HG03439 (cell line): ENCODE data around the gene ARMH4.

Source experiments
- ATAC-seq: cut with Tn5 transposase; IDR thresholded peaks from one replicate; pipeline ENCODE4 v1.9.1; 2021; ENCODE audit warnings: mild to moderate bottlenecking, moderate library complexity; ENCODE audit not compliant: unreplicated experiment

Gene ARMH4

DNA sequence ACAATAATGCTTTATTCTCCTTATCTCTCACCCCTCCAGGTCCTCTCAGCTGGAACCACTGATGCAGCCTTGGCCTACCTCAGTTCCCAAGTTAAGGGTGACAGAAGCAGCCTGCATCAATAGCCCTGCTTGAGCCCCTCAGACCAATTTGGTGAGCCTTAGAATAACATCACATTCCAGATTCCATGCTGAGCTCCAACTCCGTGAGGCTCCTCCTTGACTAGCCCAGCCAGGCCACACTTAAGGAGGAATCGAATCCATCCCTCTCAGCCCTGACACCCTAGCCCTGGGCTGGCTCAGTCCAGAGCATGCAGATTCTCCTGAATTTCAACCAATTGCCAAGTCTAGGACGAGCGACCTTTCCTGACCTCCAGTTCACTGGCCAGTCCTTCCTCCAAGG is 91.1 kb downstream of the ARMH4 start:
- no peak for ATAC-seq

DNA sequence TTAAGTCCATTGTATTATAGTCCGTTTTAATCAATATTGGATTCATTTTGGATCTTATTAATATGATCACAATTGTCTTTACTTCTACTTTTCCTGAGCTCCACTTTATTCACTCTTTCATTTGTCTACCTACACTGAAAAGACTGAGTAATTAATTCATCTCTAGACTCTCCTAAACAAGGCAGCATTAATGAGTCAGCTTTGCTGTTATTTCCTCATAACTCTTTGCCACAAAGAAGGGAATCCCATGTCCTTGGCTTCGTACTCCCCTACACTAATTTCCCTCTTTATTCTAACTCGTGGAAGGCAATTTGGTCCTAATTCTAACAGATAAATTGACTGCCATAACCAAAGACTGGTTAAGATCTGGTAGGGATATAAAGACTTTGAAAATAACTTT is 91.9 kb downstream of the ARMH4 start:
- ATAC-seq = no peak

DNA sequence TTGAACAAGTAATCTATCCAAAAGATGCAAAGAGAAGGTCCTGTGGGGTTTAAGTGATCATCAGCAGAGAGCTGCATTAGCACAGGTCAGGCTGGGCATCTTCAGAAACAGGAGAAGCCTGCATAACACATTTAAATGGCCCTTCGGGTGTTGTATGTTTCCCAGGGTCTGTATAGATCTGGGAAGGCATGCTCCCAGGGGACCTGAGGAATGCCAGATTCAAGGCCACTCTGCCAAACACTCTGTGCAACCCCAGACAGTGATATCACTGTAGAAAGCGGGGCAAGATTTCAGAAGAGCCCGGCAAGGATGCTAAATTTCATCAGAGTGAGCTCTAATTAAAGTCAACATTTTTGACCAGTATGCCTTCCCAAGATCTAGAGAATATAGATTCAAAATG is 92.9 kb downstream of the ARMH4 start:
- no peak for ATAC-seq

DNA sequence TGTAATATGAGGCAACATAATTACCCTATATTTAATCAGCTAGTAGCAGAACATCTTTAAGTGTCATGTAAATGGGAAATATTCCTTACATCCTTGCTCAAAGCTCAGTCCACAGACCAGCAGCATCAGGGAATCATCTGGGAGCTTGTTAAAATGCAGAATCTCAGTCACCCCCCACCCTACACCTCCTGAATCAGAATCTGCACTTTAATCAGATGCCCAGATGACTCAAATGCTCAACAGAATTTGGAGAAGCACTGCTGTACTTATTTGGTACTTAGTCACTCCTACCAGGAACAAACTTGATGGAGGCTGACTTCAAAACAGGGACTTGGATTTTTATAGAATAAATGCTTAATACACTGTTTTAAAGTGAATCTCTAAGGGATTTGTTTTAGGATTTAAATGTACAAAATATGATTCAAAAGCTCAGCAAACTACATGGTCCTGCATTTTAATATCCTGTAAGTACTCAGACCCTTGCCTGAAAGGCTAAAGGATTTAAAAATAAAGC is 96.5 kb downstream of the ARMH4 start:
- ATAC-seq = no peak

DNA sequence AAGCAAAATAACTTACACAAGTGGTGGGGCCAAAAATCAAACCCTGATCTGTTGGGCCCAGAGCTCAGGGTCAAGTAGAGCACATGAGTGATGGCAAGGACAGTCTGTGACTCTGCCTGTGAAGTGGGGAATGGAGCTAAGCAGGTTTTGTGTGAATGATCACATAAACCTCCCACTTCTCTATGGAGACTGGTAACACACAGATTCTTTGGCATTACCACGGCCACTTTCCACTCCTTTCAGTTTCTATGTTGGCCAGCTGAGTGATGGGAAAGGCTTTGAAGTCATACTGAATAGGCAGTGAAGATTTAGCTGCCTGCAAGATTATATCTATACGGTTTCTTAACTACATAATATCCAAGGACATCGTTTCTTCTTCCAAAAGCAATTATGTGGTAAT is 97.9 kb downstream of the ARMH4 start:
- no peak for ATAC-seq

DNA sequence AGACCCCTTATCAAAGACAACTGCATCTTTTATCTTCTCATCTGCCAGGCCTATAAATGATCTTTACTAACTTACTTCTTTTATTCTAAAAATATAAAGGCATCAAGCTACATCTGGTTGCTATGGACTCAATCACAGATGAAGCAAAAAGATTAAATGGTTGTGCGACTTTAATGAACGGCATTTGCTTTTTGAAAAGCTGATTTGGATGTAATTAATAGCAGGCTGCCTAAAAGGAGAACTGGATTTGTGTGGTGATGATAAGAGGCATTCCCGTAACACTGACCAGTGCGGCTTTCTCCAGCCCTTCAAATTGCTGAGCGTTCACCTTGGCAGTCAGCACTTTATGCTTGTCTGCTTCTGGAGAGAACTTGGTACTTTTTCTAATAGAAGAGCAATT is 103.8 kb downstream of the ARMH4 start:
- no peak for ATAC-seq

DNA sequence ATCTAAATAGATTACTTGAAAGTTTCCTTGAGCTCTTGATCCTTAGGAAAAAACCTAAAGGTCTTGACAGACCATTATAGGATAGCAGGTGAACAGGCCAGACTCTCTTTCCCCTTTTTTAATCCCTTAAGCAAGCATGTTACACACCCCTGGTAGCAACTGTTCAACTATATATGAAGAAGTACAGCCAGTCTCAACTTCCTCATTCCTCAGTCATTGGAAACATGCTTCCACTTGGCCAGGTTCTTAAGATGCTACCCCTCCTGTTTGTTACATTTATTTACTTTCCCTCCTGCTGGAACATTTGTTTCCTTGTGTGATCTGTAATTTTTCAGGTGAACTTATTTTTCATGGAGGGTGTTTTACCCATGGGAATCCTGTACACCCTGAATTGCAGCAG is 124.1 kb downstream of the ARMH4 start:
- ATAC-seq = no peak

DNA sequence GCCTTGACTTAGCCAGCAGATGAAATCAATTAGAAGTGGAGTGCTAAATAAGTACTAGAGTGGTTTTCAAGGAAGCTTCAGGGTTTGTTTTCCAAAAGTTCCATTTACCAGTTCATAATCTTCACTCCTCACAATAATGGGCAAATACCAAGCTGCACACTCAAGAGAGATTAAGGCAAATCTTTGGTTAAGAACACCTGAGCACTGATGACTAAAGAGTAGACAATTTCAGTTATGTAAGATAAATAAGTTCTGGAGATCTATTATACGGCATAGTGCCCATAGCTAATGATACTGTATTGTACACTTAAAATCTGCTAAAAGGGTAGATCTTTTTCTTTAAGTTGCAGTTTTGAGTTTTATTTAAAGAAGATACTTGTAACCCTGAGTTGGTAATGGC is 125.0 kb downstream of the ARMH4 start:
- ATAC-seq = no peak

DNA sequence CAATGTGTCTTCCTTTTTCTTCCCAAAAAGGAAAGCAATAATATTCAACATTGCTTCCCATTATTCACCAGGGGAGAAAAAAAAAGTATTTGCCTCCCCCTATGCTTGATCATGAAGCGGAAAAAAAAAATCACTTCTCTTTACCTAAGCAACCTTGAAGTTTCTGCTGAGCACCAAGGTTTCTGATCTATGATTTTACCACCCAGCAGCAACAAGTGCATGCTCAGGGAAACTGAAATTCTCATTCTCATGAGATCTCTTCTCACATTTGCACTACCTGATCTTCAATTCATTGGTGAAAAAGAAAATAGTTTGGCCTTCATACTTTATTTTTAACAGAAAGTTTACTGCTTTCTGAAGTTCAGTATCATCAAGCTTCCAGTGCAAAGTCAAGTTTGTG is 125.8 kb downstream of the ARMH4 start:
- no peak for ATAC-seq

DNA sequence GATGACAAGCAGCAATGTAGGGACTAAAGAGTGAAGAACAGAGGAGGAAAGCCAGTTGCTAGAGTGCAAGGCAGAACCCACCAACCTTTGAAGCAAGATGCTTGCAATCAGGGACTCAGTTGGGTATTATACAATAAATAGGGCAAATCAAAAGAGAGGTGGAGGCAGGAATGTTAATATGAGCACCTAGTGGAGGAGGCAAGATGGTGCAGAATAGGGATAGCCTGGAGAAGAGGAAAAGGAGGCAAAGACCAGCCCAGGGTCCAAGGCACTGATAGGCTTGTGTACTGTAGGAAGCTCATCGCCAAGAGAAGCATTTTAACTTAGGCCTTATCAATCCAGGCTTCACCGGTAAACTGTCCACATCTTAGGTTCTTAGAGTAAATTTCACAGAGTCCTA is 137.2 kb downstream of the ARMH4 start:
- ATAC-seq = no peak

DNA sequence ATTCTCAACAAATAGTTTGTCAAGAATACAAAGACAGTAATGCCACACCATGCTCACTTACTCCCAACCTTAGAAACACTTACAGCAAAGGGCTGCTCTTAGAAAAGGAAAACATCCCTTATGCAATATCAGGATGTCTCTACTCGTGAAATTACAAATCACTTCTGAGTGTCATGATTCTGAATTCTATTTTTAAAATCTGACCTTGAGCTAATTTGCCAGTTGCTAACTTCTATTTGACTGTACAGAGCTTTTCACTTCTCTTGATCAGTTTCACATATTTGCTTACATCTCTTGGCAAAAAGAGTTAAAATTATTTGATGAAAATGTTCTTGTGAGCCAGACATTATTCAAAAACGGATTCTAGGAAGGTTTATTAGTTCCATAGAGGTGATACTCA is 149.4 kb downstream of the ARMH4 start:
- ATAC-seq = no peak

DNA sequence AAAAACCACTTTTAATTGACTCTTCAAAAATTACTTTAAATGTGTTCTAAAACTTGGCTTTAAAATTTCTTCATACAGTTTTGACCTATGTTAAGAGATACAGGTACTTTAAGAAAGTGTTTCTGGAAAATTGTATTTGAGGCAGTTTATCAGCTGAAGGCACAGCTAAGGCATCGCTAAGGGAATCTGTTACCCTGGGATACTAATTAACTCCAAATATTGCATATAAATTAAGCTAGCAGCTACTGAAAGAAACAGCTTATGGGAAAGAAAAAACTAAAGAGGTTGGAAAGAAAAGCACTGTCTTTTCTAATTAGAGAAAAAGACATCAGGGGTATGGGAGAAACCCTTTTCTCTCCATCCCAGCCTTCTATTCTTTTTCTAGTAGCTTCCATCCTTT is 152.0 kb downstream of the ARMH4 start:
- ATAC-seq = no peak

DNA sequence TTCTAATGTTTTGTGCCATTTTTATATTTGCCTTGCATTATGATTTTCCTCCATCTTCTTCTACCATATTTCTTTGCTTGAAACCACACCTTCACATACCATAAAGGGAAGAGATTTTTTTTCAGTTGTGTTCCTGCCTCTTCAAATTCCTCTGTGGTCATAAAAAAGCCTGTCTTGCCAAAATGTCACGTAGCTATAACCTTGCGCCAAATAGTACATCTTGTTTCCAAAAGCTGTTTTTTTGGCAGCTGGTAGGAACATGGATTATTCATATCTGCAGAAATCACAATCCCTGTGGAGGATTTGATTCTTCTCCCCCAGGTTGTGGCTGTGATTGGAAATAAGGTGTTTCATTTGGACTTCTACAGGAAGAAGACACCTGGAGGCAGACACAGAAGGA is 152.5 kb downstream of the ARMH4 start:
- ATAC-seq = no peak

DNA sequence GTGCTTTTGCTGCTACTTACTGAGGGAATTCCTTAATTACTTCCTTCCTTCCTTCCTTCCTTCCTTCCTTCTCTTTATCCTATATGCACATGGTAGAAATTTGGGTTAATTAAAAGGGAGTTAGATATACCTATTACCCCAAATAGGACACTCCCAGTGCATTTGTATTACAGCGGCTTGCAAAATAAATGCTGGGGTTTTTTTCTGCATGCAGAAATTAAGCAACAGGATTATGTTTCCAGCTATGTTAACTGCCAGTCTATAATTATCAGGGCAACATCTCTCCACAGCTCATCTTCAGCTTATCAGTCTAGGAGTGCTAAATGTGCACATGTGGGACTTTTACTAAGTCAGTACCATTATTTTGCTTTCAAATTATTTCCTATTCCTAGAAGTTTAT is 153.2 kb downstream of the ARMH4 start:
- ATAC-seq = no peak

DNA sequence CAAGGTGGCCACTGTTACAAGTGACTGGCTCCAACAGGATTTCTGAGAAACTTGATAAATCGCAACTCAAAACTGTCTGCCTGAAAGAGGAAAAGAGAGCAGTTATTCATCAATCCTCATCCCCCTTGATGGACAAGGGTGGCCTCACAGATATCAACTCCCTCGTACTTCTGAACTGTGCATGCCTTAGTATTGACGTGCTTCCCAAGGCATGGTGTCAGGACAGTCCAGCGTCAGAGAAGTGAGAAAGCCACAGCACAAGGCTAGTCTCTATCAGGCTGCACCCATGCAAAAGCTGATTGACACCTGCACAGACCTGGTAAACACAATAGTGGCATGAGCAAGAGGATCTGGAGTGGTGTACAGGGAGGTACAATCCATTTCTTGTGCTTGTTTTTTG is 160.7 kb downstream of the ARMH4 start:
- ATAC-seq = no peak

DNA sequence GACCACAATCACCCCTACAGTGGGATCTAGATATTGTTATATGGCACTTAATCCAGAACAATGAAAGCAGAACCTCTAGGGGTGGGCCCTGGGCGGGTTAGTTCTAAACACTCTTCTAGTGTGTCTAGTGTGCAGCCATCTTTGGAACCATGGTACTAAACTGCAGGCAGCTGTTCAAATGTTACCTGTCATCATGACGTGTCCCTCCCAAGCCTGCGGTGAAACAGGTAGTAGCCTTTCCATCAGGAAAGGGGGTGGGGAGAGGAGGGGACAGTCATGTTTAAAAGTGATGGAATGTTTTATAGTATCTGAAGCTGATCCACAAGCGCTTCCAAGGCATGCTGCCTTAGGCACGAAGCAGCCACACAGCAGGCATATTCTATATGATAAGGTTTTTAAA is 163.6 kb downstream of the ARMH4 start:
- ATAC-seq = no peak

DNA sequence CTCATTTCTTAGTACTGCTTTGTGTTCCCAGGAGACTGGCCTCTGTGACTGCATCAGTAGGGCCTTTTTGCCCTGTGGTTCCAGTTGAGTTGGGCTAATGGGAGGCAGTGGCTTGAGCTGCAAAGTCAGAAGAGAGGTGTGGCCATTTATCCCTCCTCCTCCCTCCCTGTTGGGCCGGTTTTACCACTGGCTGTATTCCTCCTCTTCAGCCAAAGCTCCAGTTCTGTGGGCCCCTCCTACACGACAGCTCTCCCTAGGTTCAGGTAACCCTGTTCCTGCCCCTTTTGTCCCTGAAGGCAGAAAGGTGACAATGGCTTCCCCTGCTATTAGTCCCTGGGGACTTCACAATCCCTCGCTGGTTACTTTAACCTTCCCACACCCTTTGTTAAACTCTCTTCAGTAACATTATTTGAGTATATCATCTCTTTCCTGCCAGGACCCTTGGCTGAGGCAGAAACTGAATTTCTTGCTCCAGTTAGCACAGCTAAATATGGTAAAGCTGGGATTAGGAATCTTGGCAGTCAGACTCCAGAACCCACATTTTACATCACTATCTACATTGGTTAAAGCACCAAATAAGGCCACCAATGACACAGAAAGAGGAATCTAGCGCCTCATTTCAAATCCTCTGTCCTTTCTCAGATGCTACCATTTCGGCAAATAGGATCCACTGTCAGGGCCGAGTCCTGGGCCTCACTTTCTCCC is 164.3 kb downstream of the ARMH4 start:
- ATAC-seq = no peak

DNA sequence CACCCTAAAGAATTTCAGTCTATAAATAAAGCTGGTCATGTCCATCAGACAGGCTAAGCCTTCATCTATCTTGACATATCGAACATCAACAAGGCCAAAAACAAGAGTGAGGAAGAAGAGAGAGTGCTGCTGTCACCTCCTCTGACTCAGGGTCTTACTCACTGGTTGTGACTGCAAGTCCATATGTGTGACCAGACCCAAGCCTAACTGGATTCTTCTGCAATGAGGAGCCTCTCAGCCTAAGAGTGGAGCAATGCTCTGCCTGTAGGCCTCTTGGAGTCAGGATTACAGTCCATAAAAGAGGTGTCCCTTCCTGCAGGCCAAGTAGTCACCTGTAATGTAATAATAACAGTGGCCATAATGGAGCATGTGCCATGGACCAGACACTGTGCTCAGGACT is 165.0 kb downstream of the ARMH4 start:
- ATAC-seq = no peak

DNA sequence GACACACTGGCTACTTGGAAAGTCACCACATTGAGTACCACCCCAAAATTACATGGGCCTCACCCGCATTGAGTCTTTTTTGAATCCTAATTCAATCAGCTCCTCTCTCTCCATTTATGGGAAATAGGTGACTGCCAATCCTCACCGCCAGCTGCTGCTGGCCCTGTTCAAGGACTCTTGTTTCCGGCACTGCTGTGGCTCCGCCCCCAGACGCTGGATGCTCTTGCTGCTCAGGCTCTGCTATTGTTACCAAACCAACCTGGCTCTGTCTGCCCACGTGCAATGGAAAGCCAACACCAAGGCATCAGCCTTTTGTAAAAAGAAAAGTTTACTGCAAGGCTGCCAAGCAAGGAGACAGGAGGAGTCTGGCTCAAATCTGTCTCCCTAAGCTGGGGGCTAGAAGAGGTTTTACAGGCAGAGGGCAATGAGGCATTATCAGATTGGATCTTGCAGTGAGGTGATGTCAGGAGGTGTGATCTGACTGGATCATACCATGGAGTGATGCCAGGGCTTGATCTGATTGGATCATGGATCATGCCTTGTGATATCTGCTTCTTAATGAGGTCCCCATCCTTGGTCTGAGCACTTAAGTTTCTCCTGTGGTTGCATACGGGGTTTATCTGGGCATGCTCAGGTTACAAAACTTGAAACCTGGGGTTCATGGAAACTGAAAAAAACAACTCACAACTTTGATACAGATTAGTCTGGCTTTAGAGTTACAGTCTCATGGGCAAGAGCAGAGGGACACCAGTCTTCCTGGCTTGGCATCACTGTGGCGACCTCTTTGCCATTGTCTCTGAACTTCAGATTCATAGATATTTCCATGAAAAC is 169.0 kb downstream of the ARMH4 start:
- ATAC-seq = no peak

DNA sequence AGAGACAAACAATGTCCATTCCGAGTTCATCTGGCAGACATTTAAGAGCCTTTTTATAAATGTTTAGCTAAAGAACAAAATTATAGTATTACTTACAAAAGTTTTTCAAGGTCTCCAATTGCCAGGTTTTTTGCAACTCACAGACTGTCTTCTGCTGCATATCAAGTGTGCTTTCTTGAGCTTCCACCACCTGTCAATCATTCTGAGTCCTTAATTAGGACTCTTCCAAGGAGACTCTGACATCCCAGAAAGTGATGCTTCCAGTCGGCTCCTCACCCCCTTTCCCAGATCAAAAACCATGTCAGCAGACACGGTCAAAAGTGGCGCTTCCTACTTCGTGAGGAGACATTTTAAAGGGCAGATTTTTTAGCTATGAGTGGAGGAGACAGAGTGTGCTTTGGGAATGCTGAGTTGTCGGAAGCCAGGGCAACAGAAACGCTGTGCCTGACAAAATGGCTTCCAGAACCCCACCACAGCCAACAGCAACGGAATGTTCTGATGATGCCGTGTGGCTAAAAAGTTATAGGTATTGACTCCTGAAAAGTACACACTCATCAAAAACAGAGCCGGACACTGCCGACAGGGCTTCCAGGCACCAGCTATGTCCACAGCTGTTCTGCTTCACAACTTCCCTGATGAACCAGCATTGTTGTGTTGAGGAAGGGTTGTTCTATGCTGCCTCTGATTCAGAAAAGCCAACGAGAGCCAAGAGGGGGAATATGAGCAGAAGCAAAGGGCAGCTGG is 170.0 kb downstream of the ARMH4 start:
- ATAC-seq = no peak

DNA sequence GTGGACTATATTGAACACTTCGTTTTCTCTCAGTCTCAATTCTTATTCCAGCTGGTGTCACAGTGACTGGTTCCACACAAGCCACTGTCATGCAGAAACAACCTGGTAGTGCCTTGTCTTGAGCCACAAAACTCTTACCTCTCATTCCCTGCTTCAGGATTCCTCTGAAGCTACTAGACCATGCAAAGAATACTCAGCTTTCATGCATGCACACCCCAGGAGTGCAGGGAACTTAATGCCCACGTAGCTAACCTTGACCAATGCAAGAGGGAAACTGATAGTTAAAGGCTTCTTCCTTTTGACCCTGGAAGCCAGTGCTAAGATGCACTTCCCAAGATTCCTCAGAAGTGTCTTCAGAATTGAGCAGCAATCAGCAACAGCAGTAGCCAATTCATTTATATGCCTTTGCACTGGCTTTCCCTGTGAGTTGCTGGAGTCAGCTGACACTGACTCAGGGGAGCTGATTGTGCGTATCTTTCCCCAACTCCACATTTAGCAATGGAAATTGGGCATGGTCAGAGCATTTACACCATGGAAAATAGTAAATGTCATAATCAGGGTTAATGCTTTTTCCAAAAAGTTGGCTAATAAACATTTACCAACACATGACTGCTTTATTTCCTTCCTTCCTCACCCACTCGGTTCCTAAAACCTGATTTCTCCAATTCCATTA is 172.5 kb downstream of the ARMH4 start:
- no peak for ATAC-seq
